Astrocyte of the cerebellum (primary cell): ENCODE measurements around the gene PRMT2.

ENCODE experiments used
- DNase-seq: peaks from one replicate; pipeline ENCODE4 v3.0.0-alpha.2; 2011; ENCODE audit warnings: low read depth
- H3K4me3 ChIP-seq: 2 replicates; pipeline ENCODE4 v1.5.1; 2011; ENCODE audit warnings: mild to moderate bottlenecking, low read depth, low read length, moderate library complexity
- CTCF ChIP-seq: IDR thresholded peaks from 2 replicates; pipeline ENCODE4 v1.5.1; 2012; ENCODE audit warnings: low read length, low read depth, moderate library complexity, mild to moderate bottlenecking; ENCODE audit errors: missing control alignments
- in situ Hi-C: cut with HindIII; loops from 2 replicates; pipeline ENCODE4 v1.10.0; 2017; ENCODE audit warnings: low sequenced_read_pairs

Gene PRMT2

DNA sequence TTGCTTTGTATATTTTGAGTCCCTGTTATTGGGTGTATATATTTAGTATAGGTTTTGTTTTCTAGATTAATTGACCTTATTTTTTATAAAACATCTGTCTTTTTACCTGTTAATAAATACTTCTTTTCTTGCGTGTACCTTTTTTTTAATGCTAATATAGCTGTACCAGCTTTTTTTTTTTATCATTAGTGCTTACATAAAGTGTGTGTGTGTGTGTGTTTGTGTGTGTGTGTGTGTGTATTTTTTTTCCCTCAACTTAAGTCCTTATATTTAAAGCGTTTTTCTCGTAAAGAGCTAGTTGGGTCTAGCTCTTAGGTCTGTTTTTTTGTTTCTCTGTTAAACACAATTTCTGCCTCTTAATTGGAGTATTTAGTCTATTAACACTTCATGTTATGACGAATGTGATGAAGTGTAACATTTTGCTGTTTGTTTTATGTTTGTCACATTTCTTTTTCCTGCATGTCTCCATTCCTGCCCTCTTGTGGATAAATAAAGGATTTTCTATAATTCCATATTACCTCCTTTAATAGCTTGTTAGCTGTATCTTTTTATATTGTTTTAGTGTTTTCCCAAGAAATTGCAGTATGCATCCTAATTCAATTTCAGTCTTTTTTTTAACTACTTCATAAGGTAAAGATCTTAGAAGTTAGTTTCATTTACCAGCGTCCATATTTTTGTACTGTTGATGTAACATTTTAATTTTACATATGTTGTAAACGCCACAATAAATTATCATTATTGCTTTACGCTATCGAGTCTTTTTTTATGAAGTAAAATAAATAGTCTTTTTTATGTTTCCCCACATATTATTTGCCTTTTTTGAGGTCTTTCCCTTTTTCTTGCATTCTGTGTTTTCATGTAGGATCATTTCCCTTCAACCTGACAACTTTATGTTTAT is 4.3 kb downstream of the PRMT2 start:
- no peak for DNase-seq
- no peak overlapping the region for H3K4me3 ChIP-seq
- TF ChIP-seq CTCF, result no peak
- in situ Hi-C loops, result no loop called here

DNA sequence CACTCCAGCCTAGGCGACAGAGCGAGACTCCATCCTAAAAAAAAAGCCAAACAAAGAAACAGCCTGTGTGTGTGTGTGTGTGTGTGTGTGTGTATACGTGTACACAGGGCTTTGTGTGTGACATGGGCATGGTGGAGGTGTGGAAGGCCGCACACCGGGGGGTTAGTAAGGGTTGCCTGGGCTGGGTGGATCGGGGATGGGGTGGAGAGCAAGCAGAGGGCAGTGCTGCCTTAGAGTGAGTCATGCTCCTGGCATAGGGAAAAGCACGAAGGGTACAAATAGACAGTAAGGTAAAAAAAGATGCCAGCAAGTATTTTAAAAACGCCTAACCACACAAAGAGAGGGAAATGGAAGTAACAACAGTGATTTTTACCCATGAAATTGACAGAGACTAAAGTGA is 6.2 kb downstream of the PRMT2 start:
- no peak overlapping the region for H3K4me3 ChIP-seq
- TF ChIP-seq CTCF, result no peak
- in situ Hi-C loops, result no loop called here
- no peak for DNase-seq

DNA sequence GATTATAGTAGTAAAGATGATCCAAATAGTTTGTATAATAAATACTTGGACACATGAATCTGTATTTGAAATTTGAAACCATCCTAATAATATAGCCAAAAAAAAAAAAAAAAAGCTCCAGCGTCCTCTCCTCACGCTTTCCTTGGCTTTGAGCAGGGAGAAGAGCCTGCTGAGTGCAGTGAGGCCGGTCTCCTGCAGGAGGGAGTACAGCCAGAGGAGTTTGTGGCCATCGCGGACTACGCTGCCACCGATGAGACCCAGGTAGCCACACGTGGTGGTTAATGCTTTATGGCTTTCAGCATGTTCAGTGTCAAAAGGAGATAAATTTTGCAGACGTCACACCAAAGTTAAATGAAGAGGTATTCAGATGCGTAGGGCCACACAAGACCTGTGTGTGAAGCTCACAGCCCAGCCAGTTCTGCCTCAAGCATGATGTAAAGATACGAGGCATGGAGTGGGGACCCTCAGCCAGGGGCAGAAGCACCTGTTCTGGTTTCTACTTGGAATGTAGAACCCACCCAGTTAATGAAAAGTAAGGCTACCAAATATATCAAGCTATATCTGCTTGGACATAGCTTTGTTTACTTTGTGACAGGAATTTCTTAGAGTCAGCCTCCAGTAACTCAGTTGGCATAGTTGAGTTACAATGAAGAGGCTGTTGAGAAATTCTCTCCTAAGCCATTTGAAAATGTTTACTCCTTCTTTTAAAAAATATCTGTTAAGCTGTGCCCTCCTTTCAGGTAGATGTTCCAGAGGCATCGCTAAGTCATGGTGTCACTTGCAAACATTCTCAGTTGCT is 8.1 kb downstream of the PRMT2 start:
- H3K4me3 ChIP-seq, result no peak overlapping the region
- in situ Hi-C loops, result no loop called here
- DNase-seq, result no peak
- TF ChIP-seq CTCF, result no peak

DNA sequence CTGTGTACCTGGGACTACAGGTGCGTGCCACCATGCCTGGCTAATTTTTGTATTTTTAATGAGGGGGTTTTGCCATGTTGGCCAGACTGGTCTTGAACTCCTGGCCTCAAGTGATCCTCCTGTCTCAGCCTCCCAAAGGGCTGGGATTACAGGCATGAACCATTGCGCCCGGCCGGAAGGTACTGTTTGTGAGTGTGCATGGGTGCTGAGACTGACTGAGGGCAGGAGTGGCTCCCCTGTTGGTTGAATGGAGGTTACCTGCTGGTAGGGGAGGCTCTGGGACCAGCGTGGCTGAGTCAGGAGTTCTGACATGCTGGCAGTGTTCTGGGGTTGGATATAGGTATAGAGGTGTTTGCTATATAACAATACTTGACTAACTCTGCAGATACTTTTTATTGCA is 10.4 kb downstream of the PRMT2 start:
- no peak overlapping the region for H3K4me3 ChIP-seq
- in situ Hi-C loops, result no loop called here
- TF ChIP-seq CTCF, result no peak
- DNase-seq, result no peak

GRCh38 chr21:46646541-46647154 is 11.2 kb downstream of the PRMT2 start:
- TF ChIP-seq CTCF, result no peak
- in situ Hi-C loops, result no loop called here
- H3K4me3 ChIP-seq, result no peak overlapping the region
- DNase-seq, result no peak

DNA sequence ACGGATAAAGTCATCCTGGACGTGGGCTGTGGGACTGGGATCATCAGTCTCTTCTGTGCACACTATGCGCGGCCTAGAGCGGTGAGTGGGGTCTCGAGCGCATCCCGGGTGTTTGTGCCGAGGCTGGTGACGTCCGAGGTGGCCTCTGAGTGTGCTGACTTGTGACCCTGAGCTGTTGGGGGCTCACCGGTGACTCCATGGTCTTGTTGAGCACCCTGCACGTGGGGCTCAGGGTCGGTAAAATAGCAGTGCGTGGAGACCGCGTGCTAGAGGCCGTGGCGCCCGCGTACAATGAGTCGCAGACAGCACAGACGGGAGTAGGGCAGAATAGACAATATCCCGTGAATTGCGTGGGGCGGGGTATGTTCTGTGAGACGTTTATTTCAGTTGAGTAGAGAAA is 13.1 kb downstream of the PRMT2 start:
- TF ChIP-seq CTCF, result no peak

More for the DNA sequence above, 13.1 kb downstream of the PRMT2 start:
- no peak for DNase-seq
- in situ Hi-C loops, result no loop called here
- H3K4me3 ChIP-seq, result no peak overlapping the region
